GM21529 (cell line): ENCODE measurements around the gene GARIN5B.
"Not testable (repeated sequence)": the region's sequence is repeated elsewhere in the genome, so short reads cannot be mapped to it uniquely, and the experiment has no call there.

ENCODE experiments used
- ATAC-seq: cut with Tn5 transposase; IDR thresholded peaks from one replicate; pipeline ENCODE4 v1.9.1; 2021; ENCODE audit not compliant: unreplicated experiment

GARIN5B gene

DNA sequence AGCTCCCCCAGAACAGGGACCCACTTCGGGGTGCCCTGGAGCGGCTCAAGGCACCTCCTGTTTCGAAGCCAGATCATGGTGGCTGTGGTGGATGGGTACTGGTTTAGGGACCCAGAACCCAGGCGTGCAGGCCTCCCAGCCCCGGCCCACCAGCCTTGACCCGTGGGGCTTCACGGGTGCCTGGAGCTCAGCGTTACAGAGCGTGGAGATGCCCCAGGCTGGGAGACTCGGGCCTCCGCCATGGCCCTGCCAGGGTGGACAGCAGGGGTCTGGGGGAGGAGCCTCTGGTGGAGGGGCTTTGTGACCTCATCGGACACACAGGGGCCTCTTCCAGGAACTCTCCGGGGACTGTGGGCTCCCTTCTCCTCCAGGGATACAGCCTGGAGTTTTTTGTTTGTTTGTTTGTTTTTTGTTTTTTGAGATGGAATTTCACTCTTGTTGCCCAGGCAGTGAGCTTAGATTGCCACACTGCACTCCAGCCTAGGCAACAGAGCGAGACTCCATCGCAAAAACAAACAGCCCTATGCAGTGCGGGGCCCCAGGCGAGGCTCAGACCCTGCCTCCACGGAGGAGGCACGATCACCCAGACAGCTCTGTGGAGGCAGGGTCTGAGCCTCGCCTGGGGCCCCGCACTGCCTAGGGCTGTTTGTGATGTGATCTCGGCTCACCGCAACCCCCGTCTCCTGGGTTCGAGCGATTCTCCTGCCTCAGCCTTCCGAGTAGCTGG is at the start of gene GARIN5B:
TSS of gene GARIN5B (minus strand) at position 271 of the 727 bp plus-strand sequence. CDS start at position 77, 194 bp downstream.
- no peak for ATAC-seq

GRCh38 chr19:55410168-55410567 is 47.1 kb upstream of the GARIN5B start:
- ATAC-seq: no peak

- not testable (repeated sequence) for ATAC-seq
Measured at GRCh38 chr19:55409179-55409578, 46.1 kb upstream of the GARIN5B start.

- ATAC-seq: no peak
Measured at GRCh38 chr19:55408533-55408872, 45.4 kb upstream of the GARIN5B start.

DNA sequence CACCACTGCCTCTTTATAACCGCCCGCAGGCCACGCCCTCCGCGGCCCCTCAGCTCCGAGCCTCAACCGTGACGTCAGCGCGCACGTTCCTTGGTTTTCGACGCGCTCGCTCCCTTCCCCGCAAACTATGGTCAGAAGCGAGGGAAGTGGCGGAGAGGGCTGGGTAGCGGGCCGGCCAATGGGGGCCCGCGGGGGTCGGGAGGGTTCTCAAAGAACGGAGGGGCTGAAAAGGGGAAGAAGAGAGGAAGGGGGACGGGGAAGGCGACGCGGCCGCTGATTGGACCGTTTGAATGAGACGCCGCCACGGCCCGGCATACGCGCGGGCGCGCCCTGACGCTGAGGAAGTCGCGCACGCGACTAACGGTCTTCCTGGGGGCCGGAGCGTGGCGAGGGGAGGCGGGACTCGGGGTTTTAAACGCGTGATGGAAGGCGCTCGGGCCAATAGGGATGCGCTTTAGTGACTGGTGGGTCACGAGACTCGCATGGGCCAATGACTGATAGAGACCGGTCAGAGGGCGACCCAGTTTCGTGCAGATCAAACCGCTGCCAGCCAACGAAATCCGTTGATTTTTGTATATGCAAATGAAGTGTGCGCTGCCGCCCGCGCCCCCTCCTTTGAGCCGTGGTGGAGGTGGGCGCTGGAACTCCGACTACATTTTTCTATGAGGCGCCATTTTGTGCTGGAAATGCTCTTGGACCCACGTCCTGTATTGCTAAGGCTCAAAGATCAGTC is 44.9 kb upstream of the GARIN5B start:
- ATAC-seq: peak; percentile 78

GRCh38 chr19:55407550-55407799 is 44.4 kb upstream of the GARIN5B start, which contains the start of gene UBE2S:
Gene UBE2S, minus strand, starts transcription at chr19:55407788. Its CDS starts 199 bp downstream, at chr19:55407589.
- ATAC-seq: peak; percentile 12

- ATAC-seq: no peak
Measured at GRCh38 chr19:55406826-55407549, 43.9 kb upstream of the GARIN5B start.

DNA sequence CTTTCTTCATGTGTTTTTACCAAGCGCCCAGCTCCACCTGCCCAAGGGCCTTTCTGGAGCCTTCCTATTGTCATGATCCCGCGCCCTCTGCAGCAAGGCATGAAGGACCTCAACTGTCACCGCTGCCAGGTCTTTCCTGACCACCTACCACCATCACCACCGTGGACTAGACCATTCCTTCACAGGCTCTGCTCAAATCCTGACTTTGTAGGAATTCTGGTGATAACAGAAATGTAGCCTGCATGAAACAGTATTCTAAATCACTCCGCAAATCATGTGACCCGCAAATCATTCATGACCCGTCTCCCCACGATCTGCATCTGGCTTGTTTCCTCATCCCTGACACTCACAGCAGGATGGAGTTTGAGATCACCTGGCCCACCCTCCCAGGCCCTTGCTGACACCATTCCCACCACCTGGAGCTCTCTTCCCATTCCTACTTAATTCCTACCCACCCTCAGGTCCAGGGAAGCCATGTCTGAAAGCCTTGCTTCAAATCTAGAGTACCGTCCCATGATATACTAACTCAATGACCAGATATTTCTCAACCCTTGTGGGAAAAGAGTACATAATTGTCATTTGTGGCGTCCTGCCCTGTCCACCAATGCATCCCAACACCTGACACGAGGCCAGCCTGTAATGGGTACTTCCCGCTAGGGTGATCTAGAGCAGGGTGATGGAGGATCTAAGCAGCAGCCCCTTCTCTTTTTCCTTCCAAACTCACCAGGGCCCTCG is 43.2 kb upstream of the GARIN5B start:
- ATAC-seq: no peak

- ATAC-seq: no peak
Measured at GRCh38 chr19:55405638-55406037, 42.6 kb upstream of the GARIN5B start.

- no peak for ATAC-seq
Measured at GRCh38 chr19:55402509-55402908, 39.4 kb upstream of the GARIN5B start.

DNA sequence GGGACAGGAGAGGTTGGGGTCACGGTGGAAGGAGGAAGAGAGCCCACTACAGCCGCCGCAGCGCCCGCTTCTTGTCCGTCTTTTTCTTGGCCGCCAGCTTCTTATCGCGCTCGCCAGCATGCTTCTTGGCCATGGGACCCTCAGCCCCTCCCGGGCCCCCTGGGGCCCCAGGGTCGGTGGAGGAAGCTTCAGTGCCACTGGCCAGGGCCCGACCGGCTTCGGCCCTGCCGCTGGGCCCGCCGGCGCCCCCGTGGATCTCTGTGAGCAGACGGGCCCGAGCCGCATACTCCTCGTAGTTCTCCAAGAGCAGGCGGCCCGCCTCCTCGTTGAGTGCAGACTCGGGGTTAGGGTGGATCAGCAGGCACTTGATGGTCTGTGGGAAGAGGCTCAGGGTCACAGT is 38.3 kb upstream of the GARIN5B start:
- not testable (repeated sequence) for ATAC-seq

DNA sequence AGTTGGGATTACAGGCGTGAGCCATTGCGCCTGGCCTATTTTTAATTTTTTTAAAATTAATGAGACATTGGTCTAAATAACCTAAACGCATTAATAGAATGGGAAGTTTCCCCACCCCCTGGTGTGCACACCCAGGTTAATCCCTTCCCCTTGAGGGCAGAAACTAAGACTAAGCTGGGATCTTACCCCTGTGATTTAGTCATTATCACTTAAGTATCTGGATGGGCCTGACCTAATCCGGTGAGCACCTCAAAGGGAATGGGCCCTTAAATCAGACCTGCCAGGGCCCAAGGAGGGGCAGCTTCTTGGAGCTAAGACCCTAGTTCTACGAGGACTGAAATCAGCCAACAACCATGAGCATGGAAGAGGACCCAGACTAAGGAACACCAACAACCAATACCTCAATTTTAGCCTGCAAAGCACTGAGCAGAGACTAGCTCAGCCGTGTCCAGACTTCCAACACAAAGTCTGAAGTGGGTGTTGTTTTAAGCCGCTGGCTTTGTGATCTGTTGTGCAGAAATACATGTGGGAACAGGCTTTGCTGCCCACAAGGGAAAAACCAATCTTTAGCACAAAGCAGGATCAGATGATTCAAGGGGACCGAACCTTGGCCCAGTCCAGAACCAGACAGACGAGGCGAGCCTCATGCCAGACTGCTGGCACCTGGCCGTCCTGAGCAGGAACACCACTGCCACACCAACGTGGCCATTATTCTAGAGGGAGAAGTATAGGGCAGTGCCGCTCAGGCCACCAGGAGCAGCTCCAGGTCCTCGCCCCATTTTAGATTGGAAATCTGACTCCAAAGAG is 37.4 kb upstream of the GARIN5B start:
- no peak for ATAC-seq

DNA sequence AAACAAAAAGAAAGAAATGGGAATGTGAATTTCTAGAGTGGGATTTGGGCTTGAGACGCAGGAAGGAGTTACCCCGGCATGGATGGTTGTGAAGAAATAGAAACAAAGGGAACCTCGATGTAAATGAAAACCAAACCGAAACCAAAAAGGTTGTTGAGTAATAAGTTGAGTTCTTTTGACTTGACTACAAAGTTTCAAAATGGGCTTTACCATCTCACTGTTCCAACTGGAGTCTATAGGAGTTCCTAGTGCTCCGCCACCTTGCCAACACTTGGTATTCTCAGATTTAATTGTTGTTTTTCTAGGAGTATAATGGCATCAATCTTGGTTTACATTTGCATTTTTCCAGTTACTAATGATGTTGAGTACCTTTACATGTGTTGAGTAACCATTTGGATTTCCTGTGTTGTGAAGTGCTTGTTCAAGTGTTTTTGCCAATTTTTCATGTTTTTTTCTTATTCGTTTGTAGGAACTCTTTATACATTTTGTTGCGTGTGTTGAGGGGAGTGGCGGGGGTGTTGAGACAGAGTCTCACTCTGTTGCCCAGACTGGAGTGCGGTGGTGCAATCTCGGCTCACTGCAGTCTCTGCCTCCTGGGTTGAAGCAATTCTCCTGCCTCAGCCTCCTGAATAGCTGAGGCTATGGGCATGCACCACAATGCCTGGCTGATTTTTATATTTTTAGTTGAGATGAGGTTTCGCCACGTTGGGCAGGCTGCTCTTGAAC is 35.3 kb upstream of the GARIN5B start:
- no peak for ATAC-seq

DNA sequence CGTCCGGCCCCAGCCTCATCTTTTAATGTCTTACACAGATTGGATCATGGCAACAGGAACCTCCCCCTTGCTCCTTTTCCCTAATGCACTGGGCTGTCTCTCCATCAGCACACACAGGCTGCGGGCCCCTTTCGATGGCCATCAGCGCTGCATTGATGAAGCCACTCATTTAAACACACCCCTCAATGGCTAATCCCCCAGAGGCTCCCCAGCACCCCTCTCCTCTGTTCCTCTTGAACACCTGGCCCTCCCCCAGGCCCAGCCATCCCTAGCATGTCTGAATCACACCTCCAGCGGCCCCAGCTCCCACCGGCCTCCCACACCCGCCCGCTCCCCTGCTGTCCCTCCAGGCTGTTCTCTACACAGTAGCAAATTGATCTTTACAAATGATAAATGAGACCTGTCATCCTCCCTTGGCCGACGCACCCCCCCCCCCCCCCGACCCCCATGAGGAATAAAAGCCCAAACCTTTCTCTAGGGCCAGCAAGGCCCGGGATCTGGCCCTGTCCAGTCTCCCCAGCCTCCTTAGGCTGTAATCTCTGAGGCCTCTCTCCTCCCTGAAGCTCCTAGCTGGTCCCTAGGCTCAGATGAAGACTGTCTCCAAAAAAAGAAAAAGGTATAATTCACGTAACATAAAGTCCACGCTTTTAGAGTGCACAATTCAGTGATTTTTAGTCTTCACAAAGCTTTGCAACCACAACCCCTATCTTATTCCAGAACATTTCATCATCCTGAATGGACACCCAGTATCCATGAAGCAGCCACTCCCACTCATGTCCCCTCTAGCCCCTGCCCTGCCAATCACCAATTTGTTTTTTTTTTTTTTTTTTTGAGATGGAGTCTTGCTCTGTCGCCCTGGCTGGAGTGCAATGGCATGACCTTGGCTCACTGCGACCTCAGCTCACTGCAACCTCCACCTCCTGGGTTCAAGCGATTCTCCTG is 30.0 kb upstream of the GARIN5B start:
- no peak for ATAC-seq

DNA sequence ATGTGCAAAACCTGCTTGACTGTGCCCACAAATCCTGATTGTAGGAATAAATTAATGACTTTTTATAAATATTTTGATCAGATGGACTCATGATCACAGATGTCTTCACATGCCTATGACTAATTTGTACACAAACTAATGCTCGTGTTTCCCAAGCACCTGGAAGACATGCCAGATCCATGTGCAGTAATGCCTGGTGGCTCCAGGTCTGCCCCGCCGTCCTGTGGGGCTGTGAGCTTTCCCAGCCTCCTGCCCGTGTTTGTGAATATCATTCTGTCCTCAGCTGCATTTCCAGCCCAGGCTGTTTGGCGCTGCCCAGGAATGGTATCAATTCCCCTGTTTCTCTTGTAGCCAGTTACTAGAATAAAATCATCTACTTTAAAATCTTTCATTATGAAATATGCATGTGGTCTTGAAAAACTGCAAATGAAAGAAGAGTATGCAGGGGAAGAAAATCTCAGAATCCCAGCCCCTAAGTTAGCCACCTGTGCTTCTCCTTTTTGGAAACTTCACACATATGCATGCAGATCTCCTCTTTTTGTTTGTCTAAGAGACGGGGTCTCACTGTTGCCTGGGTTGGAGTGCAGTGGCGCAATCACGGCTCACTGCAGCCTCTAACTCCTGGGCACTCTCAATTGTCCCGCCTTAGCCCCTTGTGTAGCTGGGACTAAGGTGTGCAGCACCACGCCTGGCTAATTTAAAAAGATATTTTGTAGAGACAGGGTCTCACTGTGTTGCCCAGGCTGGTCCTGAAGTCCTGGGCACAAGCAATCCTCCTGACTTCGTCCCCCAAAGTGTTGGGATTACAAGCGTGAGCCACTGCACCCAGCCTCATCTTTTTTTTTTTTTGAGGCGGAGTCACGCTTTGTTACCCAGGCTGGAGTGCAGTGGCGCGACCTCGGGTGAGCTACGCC is 28.9 kb upstream of the GARIN5B start:
- no peak for ATAC-seq

- ATAC-seq: no peak
Measured at GRCh38 chr19:55391191-55391670, 28.2 kb upstream of the GARIN5B start.

GRCh38 chr19:55390461-55390880 is 27.4 kb upstream of the GARIN5B start:
- no peak for ATAC-seq
